K562 (cell line): ENCODE data around the gene GAL3ST1. TPM values are rescaled to one million over a fixed set of nuclear protein-coding genes. Genes with fewer than 3 reads are reported as not detected.

ENCODE experiments used
- C11orf30 ChIP-seq: fragments of 450-650 bp; IDR thresholded peaks from 2 replicates; pipeline ENCODE4 v1.6.1; 2016; ENCODE audit warnings: low read depth, mild to moderate bottlenecking
- CBFB ChIP-seq: sonication (generic); formaldehyde crosslinking; IDR thresholded peaks from 2 replicates; pipeline ENCODE4 v1.4.0; 2020; ENCODE audit warnings: mild to moderate bottlenecking, missing genetic modification reagents
- EHMT2 ChIP-seq: fragments of 450-650 bp; IDR thresholded peaks from 2 replicates; pipeline ENCODE4 v1.6.1; 2018; ENCODE audit warnings: antibody characterized with exemption
- ESRRA ChIP-seq: fragments of 450-650 bp; IDR thresholded peaks from 2 replicates; pipeline ENCODE4 v1.6.1; 2014; ENCODE audit warnings: low read depth, mild to moderate bottlenecking, moderate library complexity, borderline replicate concordance
- FOXJ2 ChIP-seq: fragments of 200-800 bp; sonication (Bioruptor generic); IDR thresholded peaks from 2 replicates; pipeline ENCODE4 v1.6.1; 2016; ENCODE audit warnings: missing genetic modification characterization, missing compliant biosample characterization
- HMBOX1 ChIP-seq: sonication (generic); IDR thresholded peaks from 2 replicates; pipeline ENCODE4 v1.6.1; 2016
- L3MBTL2 ChIP-seq: fragments of 450-650 bp; IDR thresholded peaks from 2 replicates; pipeline ENCODE4 v1.6.1; 2016; ENCODE audit warnings: mild to moderate bottlenecking, moderate library complexity
- NR2C2 ChIP-seq, 2 experiments: fragments of 200-800 bp in 1 of 2; sonication (Bioruptor generic) in 1 of 2; sonication (generic) in 1 of 2; formaldehyde crosslinking in 1 of 2; IDR thresholded peaks; 2 replicates each; pipeline versions ENCODE4 v1.6.1 to v1.8.0; 2016 to 2022; ENCODE audit warnings: mild to moderate bottlenecking in 1 of 2, missing compliant biosample characterization in 1 of 2, missing genetic modification characterization in 1 of 2, missing genetic modification reagents in 1 of 2
- RAD51 ChIP-seq: fragments of 450-650 bp; IDR thresholded peaks from 2 replicates; pipeline ENCODE4 v1.7.1; 2016; ENCODE audit warnings: low read depth, mild to moderate bottlenecking, borderline replicate concordance
- REST ChIP-seq, 2 experiments: fragments of 450-650 bp; formaldehyde crosslinking in 1 of 2; IDR thresholded peaks; 2 replicates each; pipeline versions ENCODE4 v1.4.0 to v1.6.1; 2014 to 2020; ENCODE audit warnings: mild to moderate bottlenecking in 2 of 2, borderline replicate concordance in 1 of 2, low read depth in 1 of 2
- SMAD3 ChIP-seq: fragments of 450-650 bp; formaldehyde crosslinking; conservative IDR thresholded peaks from 2 replicates; pipeline ENCODE4 v1.4.0; 2020; ENCODE audit warnings: mild to moderate bottlenecking
- SOX6 ChIP-seq: fragments of 450-650 bp; IDR thresholded peaks from 2 replicates; pipeline ENCODE4 v1.6.1; 2014; ENCODE audit warnings: mild to moderate bottlenecking
- ZBED1 ChIP-seq: IDR thresholded peaks from 2 replicates; pipeline ENCODE4 v1.6.1; 2014
- ZBTB1 ChIP-seq: sonication (generic); formaldehyde crosslinking; IDR thresholded peaks from 2 replicates; pipeline ENCODE4 v1.8.1; 2023; ENCODE audit warnings: missing genetic modification reagents, low read depth, mild to moderate bottlenecking, borderline replicate concordance
- ZBTB43 ChIP-seq: sonication (generic); formaldehyde crosslinking; IDR thresholded peaks from 2 replicates; pipeline ENCODE4 v1.8.0; 2023; ENCODE audit warnings: mild to moderate bottlenecking, missing genetic modification reagents
- ZNF23 ChIP-seq: fragments of 250-450 bp; sonication (Bioruptor Pico); IDR thresholded peaks from 2 replicates; pipeline ENCODE4 v1.4.0; 2020; ENCODE audit warnings: mild to moderate bottlenecking
- ZNF324 ChIP-seq: fragments of 250-450 bp; sonication (Bioruptor Pico); IDR thresholded peaks from 2 replicates; pipeline ENCODE4 v1.4.0; 2020; ENCODE audit warnings: mild to moderate bottlenecking
- ZNF586 ChIP-seq: fragments of 450-650 bp; formaldehyde crosslinking; conservative IDR thresholded peaks from 2 replicates; pipeline ENCODE4 v1.4.0; 2020; ENCODE audit warnings: mild to moderate bottlenecking, moderate library complexity
- polyA plus RNA-seq, 8 experiments: library from polyadenylated mRNA; depleted of rRNA in 4 of 8; stranded (reverse) in 5 of 8; unstranded in 3 of 8; fragments of >200 nt; fragmentation: Nextera tagmentation in 2 of 8; fragmentation: Illumina TruSeq in 1 of 8; extraction: Ambion mirVana in 2 of 8; extraction: Trizol in 1 of 8; gene quantifications; 2 replicates each; pipeline versions ENCODE4 v1.2.1 to v1.2.3, GENCODE V29; 2011 to 2014; ENCODE audit warnings: inconsistent platforms in 1 of 8, missing spikeins in 1 of 8
- total RNA-seq, 7 experiments: library from RNA; depleted of rRNA in 6 of 7; stranded (reverse); fragments of >200 nt in 6 of 7; fragmentation: Illumina TruSeq in 2 of 7; extraction: Trizol in 2 of 7; gene quantifications; 2 replicates each; pipeline versions ENCODE4 v1.2.1 to v1.2.3, GENCODE V29; 2011 to 2021; ENCODE audit warnings: low replicate concordance in 1 of 7

The GAL3ST1 gene
- total and polyA plus RNA-seq, 9 of the 15 experiments (the other 6 are each of a cell fraction or from before 2014, with no cell fraction given) = 0.03 to 1.9 (median 0.33) TPM; not detected in 1

GRCh38 chr22:30609260-30610185 lies 35.1 kb upstream of the GAL3ST1 start (continued):
- TF ChIP-seq ZBTB43 (CRISPR knock-in tag) = no peak
- TF ChIP-seq NR2C2 (CRISPR knock-in tag; IDR thresholded peaks at IDR 0.05) = no peak
- peak; percentile 79 for TF ChIP-seq NR2C2 (tag; IDR thresholded peaks at IDR 0.05)
- no peak for TF ChIP-seq ZNF23 (CRISPR knock-in tag)
- no peak for TF ChIP-seq ZNF324 (CRISPR knock-in tag)
- TF ChIP-seq ZBED1 = no peak
- no peak for TF ChIP-seq FOXJ2 (tag)
- no peak for TF ChIP-seq EHMT2
- TF ChIP-seq C11orf30 = peak; percentile 95
- 0 out of 2 replicates have a peak, but pooled peaks have one; percentile 41 for TF ChIP-seq ZBTB1 (CRISPR knock-in tag)
- TF ChIP-seq SOX6 = peak; percentile 22; the same call in 1 of the 2 replicates
- TF ChIP-seq RAD51 = no peak
- 0 out of 2 replicates have a peak, but pooled peaks have one; percentile 19 for TF ChIP-seq HMBOX1
- TF ChIP-seq ESRRA = no peak
- no peak for TF ChIP-seq CBFB
- no peak for TF ChIP-seq REST (IDR thresholded peaks at IDR 0.05; ENCODE audit: borderline replicate concordance)
- TF ChIP-seq REST (CRISPR knock-in tag; IDR thresholded peaks at IDR 0.05; ENCODE audit: low read depth) = no peak
- no peak for TF ChIP-seq ZNF586 (CRISPR knock-in tag)
- TF ChIP-seq L3MBTL2 = peak; percentile 89
- TF ChIP-seq SMAD3 (CRISPR knock-in tag) = no peak
